GM21528 (cell line): ENCODE results near the gene TEX13D.

ENCODE experiments used
- ATAC-seq: cut with Tn5 transposase; IDR thresholded peaks from one replicate; pipeline ENCODE4 v1.9.1; 2021; ENCODE audit warnings: mild to moderate bottlenecking, moderate library complexity; ENCODE audit not compliant: unreplicated experiment, low FRiP score

Gene TEX13D

GRCh38 chrX:124347242-124347641 lies 14.8 kb downstream of the TEX13D start:
- no peak for ATAC-seq

GRCh38 chrX:124348182-124348581 lies 15.7 kb downstream of the TEX13D start:
- ATAC-seq: no peak

- no peak for ATAC-seq
These were observed 16.5 kb downstream of the TEX13D start for GRCh38 chrX:124348885-124349453.

GRCh38 chrX:124354648-124355047 lies 22.2 kb downstream of the TEX13D start:
- ATAC-seq: no peak

GRCh38 chrX:124358800-124359383 lies 26.4 kb downstream of the TEX13D start:
- no peak for ATAC-seq

GRCh38 chrX:124362072-124362471 lies 29.6 kb downstream of the TEX13D start:
- ATAC-seq: no peak

- no peak for ATAC-seq
These were observed 30.3 kb downstream of the TEX13D start for GRCh38 chrX:124362761-124363160.

GRCh38 chrX:124369722-124370121 lies 37.3 kb downstream of the TEX13D start:
- ATAC-seq: no peak

GRCh38 chrX:124373348-124373747 lies 40.9 kb downstream of the TEX13D start:
- ATAC-seq: no peak

- no peak for ATAC-seq
These were observed 46.2 kb downstream of the TEX13D start for GRCh38 chrX:124378643-124379042.

- no peak for ATAC-seq
These were observed 50.9 kb downstream of the TEX13D start for GRCh38 chrX:124383354-124383753.

GRCh38 chrX:124386401-124386800 lies 53.9 kb downstream of the TEX13D start:
- ATAC-seq: no peak
